IMR-90 (cell line): ENCODE measurements around the gene SLC6A20. TPM values are rescaled to one million over a fixed set of nuclear protein-coding genes. Genes with fewer than 3 reads are reported as not detected.

ENCODE experiments used
- ATAC-seq: fragments of 200-7000 bp; cut with Tn5 transposase; 2 replicates; pipeline ENCODE4 v1.9.1; 2020; ENCODE audit warnings: low read depth, mild to moderate bottlenecking, moderate library complexity
- BruUV-seq: library from RNA; stranded (reverse); fragments of 400-500 nt; replicated peaks from 2 replicates; lab custom pipeline; 2021; lab: Mats Ljungman, UMichigan
- CTCF ChIA-PET: fragments of 300-600 bp; formaldehyde crosslinking; extraction: SDS; loops from one replicate; lab custom pipeline; 2021; ENCODE audit warnings: antibody characterized with exemption; lab: Yijun Ruan, JAX
- POLR2A ChIA-PET: fragments of 300-600 bp; sonication (Branson Sonifier 250); formaldehyde crosslinking; loops from one replicate; lab custom pipeline; 2022; ENCODE audit warnings: antibody characterized with exemption; ENCODE audit not compliant: unreplicated experiment; lab: Charles Lee
- DNase-seq: peaks from one replicate; pipeline ENCODE4 v3.0.0; 2013
- H2AFZ ChIP-seq: replicated peaks from 2 replicates; pipeline ENCODE3; 2013; ENCODE audit warnings: low read length, mild to moderate bottlenecking; ENCODE audit not compliant: poor library complexity
- H2AK5ac ChIP-seq: 2 replicates; pipeline ENCODE4 v1.6.1; 2013; ENCODE audit warnings: low read depth, low read length, inconsistent platforms
- H2AK9ac ChIP-seq: replicated peaks from 2 replicates; pipeline ENCODE3; 2013; ENCODE audit warnings: mild to moderate bottlenecking, low read depth, low read length, moderate library complexity; ENCODE audit not compliant: poor library complexity
- H2BK120ac ChIP-seq: 2 replicates; pipeline ENCODE4 v1.6.1; 2013; ENCODE audit warnings: low read depth, low read length, inconsistent platforms
- H2BK15ac ChIP-seq: 3 replicates; pipeline ENCODE4 v1.6.1; 2013; ENCODE audit warnings: low read depth, low read length, inconsistent platforms
- H2BK20ac ChIP-seq: 2 replicates; pipeline ENCODE4 v1.6.1; 2013; ENCODE audit warnings: low read depth, mild to moderate bottlenecking, inconsistent platforms, low read length, moderate library complexity
- H2BK5ac ChIP-seq: 2 replicates; pipeline ENCODE4 v1.6.1; 2013; ENCODE audit warnings: mild to moderate bottlenecking, low read depth, low read length, inconsistent platforms; ENCODE audit not compliant: poor library complexity, severe bottlenecking
- H3K14ac ChIP-seq: replicated peaks from 2 replicates; pipeline ENCODE4 v1.6.1; 2013; ENCODE audit warnings: low read depth, low read length, inconsistent platforms
- H3K18ac ChIP-seq: 2 replicates; pipeline ENCODE4 v1.6.1; 2013; ENCODE audit warnings: low read depth, low read length, control low read depth
- H3K23ac ChIP-seq: 2 replicates; pipeline ENCODE4 v1.6.1; 2013; ENCODE audit warnings: low read depth, low read length, inconsistent platforms
- H3K27ac ChIP-seq: 2 replicates; pipeline ENCODE4 v1.5.1; 2013; ENCODE audit warnings: mild to moderate bottlenecking, control low read depth, low read length; ENCODE audit not compliant: insufficient read depth
- H3K27me3 ChIP-seq: 2 replicates; pipeline ENCODE4 v1.6.1; 2013; ENCODE audit warnings: low read length; ENCODE audit not compliant: control insufficient read depth, insufficient read depth
- H3K36me3 ChIP-seq: 2 replicates; pipeline ENCODE4 v1.6.1; 2013; ENCODE audit warnings: low read length, mixed read lengths; ENCODE audit not compliant: control insufficient read depth, insufficient read depth
- H3K4ac ChIP-seq: 2 replicates; pipeline ENCODE4 v1.6.1; 2013; ENCODE audit warnings: low read depth, low read length, inconsistent platforms
- H3K4me1 ChIP-seq: 2 replicates; pipeline ENCODE4 v1.6.1; 2013; ENCODE audit warnings: low read length, mixed read lengths; ENCODE audit not compliant: control insufficient read depth, insufficient read depth
- H3K4me2 ChIP-seq: 2 replicates; pipeline ENCODE4 v1.6.1; 2013; ENCODE audit warnings: low read depth, mild to moderate bottlenecking, control low read depth, low read length, moderate library complexity
- H3K4me3 ChIP-seq: 2 replicates; pipeline ENCODE4 v1.5.1; 2013; ENCODE audit warnings: low read depth, mild to moderate bottlenecking, control low read depth, low read length, moderate library complexity; ENCODE audit not compliant: insufficient read depth
- H3K56ac ChIP-seq: 2 replicates; pipeline ENCODE4 v1.6.1; 2013; ENCODE audit warnings: low read length, inconsistent platforms; ENCODE audit not compliant: insufficient read depth; ENCODE audit errors: extremely low read depth
- H3K79me1 ChIP-seq, 2 experiments: 2 replicates each; pipeline ENCODE4 v1.6.1; 2013; ENCODE audit warnings: low read length in 2 of 2, inconsistent platforms in 1 of 2, low read depth in 1 of 2
- H3K9ac ChIP-seq: 2 replicates; pipeline ENCODE4 v1.6.1; 2013; ENCODE audit warnings: low read depth, low read length, control low read depth
- H3K9me1 ChIP-seq: 2 replicates; pipeline ENCODE4 v1.6.1; 2013; ENCODE audit warnings: low read length, inconsistent platforms; ENCODE audit not compliant: insufficient read depth
- H3K9me3 ChIP-seq: 2 replicates; pipeline ENCODE4 v1.6.1; 2013; ENCODE audit warnings: low read length; ENCODE audit not compliant: control insufficient read depth, insufficient read depth
- H4K20me1 ChIP-seq: 2 replicates; pipeline ENCODE4 v1.6.1; 2013; ENCODE audit warnings: low read length, inconsistent platforms; ENCODE audit not compliant: insufficient read depth
- H4K5ac ChIP-seq: 2 replicates; pipeline ENCODE4 v1.6.1; 2013; ENCODE audit warnings: mild to moderate bottlenecking, low read depth, low read length, control low read depth
- H4K8ac ChIP-seq, 2 experiments: 2 replicates each; pipeline ENCODE4 v1.6.1; 2013; ENCODE audit warnings: low read depth in 2 of 2, low read length in 2 of 2, control low read depth in 1 of 2, inconsistent platforms in 1 of 2
- H4K91ac ChIP-seq: 2 replicates; pipeline ENCODE4 v1.6.1; 2013; ENCODE audit warnings: low read depth, low read length, inconsistent platforms; ENCODE audit not compliant: insufficient read depth
- BHLHE40 ChIP-seq: fragments of 150-350 bp; IDR thresholded peaks from 2 replicates; pipeline ENCODE4 v1.6.1; 2016; ENCODE audit warnings: mild to moderate bottlenecking, low read depth, low read length
- CEBPB ChIP-seq: IDR thresholded peaks from 2 replicates; pipeline ENCODE4 v1.6.1; 2012; ENCODE audit warnings: low read depth, low read length, improper control_type of control experiment
- CHD1 ChIP-seq: IDR thresholded peaks from 2 replicates; pipeline ENCODE4 v1.6.1; 2012; ENCODE audit warnings: low read depth, low read length, improper control_type of control experiment
- MAZ ChIP-seq: IDR thresholded peaks from 2 replicates; pipeline ENCODE4 v1.6.1; 2012; ENCODE audit warnings: low read depth, mild to moderate bottlenecking, low read length, improper control_type of control experiment, moderate library complexity, borderline replicate concordance
- MXI1 ChIP-seq: IDR thresholded peaks from 2 replicates; pipeline ENCODE4 v1.6.1; 2012; ENCODE audit warnings: low read depth, mild to moderate bottlenecking, low read length, moderate library complexity, borderline replicate concordance
- NFE2L2 ChIP-seq: fragments of 150-350 bp; IDR thresholded peaks from 2 replicates; pipeline ENCODE4 v1.6.1; 2016; ENCODE audit warnings: low read depth, mild to moderate bottlenecking, low read length
- RAD21 ChIP-seq: IDR thresholded peaks from 2 replicates; pipeline ENCODE4 v1.6.1; 2012; ENCODE audit warnings: low read length, improper control_type of control experiment
- SMC3 ChIP-seq: fragments of 150-350 bp; IDR thresholded peaks from 2 replicates; pipeline ENCODE4 v1.6.1; 2016; ENCODE audit warnings: low read depth, mild to moderate bottlenecking, antibody characterized with exemption, low read length, moderate library complexity
- WGBS, 2 experiments: methylation state at CpG; one replicate each; pipeline versions ENCODE4 v1.1.5 to v1.1.7; 2013; ENCODE audit warnings: missing lambda C conversion rate in 2 of 2; ENCODE audit not compliant: insufficient read length in 1 of 2; ENCODE audit errors: extremely low coverage in 2 of 2; 5-methylcytosine and 5-hydroxymethylcytosine counted together
- dilution Hi-C: fragments of 300-500 bp; cut with HindIII; formaldehyde crosslinking; loops from one replicate; pipeline ENCODE4 v1.14.3; 2018; ENCODE audit warnings: low sequenced_read_pairs; ENCODE audit not compliant: unreplicated experiment
- in situ Hi-C: fragments of 300-500 bp; cut with MboI; formaldehyde crosslinking; loops from 3 replicates; pipeline ENCODE4 v1.14.3; 2019; ENCODE audit warnings: low sequenced_read_pairs, inconsistent platforms, mixed read lengths
- intact Hi-C: fragments of 100-400 bp; cut with micrococcal nuclease; formaldehyde crosslinking; loops from 2 replicates; pipeline ENCODE4 v1.10.0; 2022
- polyA plus RNA-seq, 3 experiments: library from polyadenylated mRNA; depleted of rRNA; stranded (reverse); fragments of >200 nt; gene quantifications; 2 replicates each; pipeline ENCODE4 v1.2.3, GENCODE V29; 2012; ENCODE audit warnings: low replicate concordance in 1 of 3
- total RNA-seq: library from RNA; depleted of rRNA; stranded (reverse); fragments of >200 nt; gene quantifications from 2 replicates; pipeline ENCODE4 v1.2.3, GENCODE V29; 2012
- TF ChIP-seq, protein P1 (sequence below): fragments of 150-350 bp; IDR thresholded peaks from 2 replicates; pipeline ENCODE4 v1.6.1; 2017; ENCODE audit warnings: mild to moderate bottlenecking, antibody characterized with exemption, low read length, low read depth
- TF ChIP-seq, protein P2 (sequence below): conservative IDR thresholded peaks from 2 replicates; pipeline ENCODE4 v1.5.1; 2012; ENCODE audit warnings: mild to moderate bottlenecking, low read depth, low read length, improper control_type of control experiment

SLC6A20 gene
- total and polyA plus RNA-seq, 2 of the 4 experiments (the other 2 are of a cell fraction), result not detected

- Histone ChIP-seq H3K56ac (no peak overlapping the region), H3K4me1 (no peaks in the 10 kb centered on the region), H3K23ac (no peak overlapping the region), H3K27me3 (peaks cover 2% of the 10 kb centered on the region), H2BK120ac (no peak overlapping the region), H3K27ac (no peak overlapping the region), H3K4ac (no peak overlapping the region), H2AK5ac (no peak overlapping the region), H4K20me1 (no peaks in the 10 kb centered on the region), H3K79me1 (no peaks in the 10 kb centered on the region), H4K91ac (no peak overlapping the region), H2AFZ (no peak overlapping the region), H3K9ac (no peak overlapping the region), H3K9me1 (peaks cover 3% of the 10 kb centered on the region; the same call in 1 of the 2 replicates), H2BK20ac (no peak overlapping the region), H3K14ac (no peak overlapping the region), H3K36me3 (peaks cover 1% of the 10 kb centered on the region), H2BK5ac (no peak overlapping the region), H3K4me2 (no peak overlapping the region), H4K8ac (no peak overlapping the region), H2BK15ac (no peak overlapping the region), H4K5ac (no peak overlapping the region), H2AK9ac (no peak overlapping the region), H3K9me3 (no peaks in the 10 kb centered on the region), H3K18ac (no peak overlapping the region), H3K4me3 (no peak overlapping the region)
- in situ Hi-C loops, result no loop called here
- CTCF ChIA-PET, result no interaction called here
- DNase-seq, result no peak
- no TSS peak for BruUV-seq
- TF ChIP-seq, protein P1, sequence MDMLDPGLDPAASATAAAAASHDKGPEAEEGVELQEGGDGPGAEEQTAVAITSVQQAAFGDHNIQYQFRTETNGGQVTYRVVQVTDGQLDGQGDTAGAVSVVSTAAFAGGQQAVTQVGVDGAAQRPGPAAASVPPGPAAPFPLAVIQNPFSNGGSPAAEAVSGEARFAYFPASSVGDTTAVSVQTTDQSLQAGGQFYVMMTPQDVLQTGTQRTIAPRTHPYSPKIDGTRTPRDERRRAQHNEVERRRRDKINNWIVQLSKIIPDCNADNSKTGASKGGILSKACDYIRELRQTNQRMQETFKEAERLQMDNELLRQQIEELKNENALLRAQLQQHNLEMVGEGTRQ, result no peak
- TF ChIP-seq RAD21 (no peak), MAZ (no peak), BHLHE40 (no peak), CHD1 (no peak), SMC3 (no peak), CEBPB (no peak), MXI1 (no peak), NFE2L2 (no peak)
- TF ChIP-seq, protein P2, sequence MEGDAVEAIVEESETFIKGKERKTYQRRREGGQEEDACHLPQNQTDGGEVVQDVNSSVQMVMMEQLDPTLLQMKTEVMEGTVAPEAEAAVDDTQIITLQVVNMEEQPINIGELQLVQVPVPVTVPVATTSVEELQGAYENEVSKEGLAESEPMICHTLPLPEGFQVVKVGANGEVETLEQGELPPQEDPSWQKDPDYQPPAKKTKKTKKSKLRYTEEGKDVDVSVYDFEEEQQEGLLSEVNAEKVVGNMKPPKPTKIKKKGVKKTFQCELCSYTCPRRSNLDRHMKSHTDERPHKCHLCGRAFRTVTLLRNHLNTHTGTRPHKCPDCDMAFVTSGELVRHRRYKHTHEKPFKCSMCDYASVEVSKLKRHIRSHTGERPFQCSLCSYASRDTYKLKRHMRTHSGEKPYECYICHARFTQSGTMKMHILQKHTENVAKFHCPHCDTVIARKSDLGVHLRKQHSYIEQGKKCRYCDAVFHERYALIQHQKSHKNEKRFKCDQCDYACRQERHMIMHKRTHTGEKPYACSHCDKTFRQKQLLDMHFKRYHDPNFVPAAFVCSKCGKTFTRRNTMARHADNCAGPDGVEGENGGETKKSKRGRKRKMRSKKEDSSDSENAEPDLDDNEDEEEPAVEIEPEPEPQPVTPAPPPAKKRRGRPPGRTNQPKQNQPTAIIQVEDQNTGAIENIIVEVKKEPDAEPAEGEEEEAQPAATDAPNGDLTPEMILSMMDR, result no peak
- intact Hi-C loops, result no loop called here
- POLR2A ChIA-PET, result no interaction called here
- ATAC-seq, result no peak
- WGBS, 2 experiments, result no CpG with 5 or more reads among the region's 3 CpGs
- dilution Hi-C loops, result no loop called here
These were observed 43.2 kb downstream of the SLC6A20 start for GRCh38 chr3:45753095-45753494.
